Stimulated activated CD8-positive, alpha-beta memory T cell treated with anti-CD3 and anti-CD28 coated beads, Interleukin-7, amount 100 ng/mL, for 24 hours (primary cell): ENCODE results near the gene ERLEC1.
"Not testable (repeated sequence)": the region's sequence is repeated elsewhere in the genome, so short reads cannot be mapped to it uniquely, and the experiment has no call there.

ENCODE experiments used
- DNase-seq: peaks from one replicate; pipeline ENCODE4 v3.0.0-alpha.2; 2020; ENCODE audit warnings: low read depth

Gene ERLEC1

DNA sequence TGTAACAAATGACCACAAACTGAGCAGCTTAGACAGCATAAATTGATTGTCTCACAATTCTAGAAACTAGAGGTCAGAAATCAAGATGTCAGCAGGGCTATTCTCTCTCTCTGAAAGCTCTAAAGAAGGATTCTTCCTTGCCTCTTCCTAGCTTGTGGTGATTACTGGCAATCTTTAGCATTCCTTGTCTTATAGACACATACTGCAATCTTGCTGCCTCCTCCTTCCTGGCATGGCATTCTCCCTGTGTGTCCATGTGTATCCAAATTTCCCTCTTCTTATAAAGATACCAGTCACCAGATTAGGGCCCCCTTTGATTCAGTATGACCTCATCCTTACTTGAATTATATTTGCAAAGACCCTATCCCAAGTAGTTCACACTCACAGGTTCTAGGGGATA is 2.4 kb upstream of the ERLEC1 start:
- DNase-seq: no peak

DNA sequence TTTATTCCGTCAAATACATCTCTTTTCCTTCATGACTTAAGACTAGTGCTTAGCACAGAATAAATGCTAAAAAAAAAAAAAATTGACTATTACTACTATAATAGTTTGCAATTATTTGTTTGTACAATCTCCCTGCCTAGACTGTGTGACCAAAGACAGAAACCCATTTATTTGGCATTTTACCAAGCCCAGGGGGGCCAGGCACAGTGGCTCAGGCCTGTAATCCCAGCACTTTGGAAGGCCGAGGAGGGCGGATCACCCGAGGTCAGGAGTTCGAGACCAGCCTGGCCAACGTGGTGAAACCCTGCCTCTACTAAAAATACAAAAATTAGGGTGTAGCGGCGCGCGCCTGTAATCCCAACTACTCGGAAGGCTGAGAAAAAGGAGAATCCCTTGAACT is 1.5 kb upstream of the ERLEC1 start:
- DNase-seq: no peak

DNA sequence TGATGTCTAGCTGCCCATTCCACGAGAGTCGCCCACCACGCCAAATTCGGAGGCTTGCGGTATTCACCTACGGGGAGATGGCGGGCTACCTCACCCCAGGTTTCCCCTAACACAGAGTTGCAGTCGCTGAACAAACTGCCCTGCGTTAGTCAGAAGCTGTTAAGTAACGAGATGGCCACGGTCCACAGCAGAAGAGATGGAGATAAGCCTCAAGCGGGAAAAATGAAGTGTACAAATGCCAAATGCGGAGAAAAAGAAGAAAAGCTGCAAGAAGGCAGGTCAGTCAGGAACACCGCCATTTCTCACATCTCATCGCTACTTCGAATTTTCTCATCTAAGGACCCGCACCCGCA is 516 bp upstream of the ERLEC1 start:
- no peak for DNase-seq

DNA sequence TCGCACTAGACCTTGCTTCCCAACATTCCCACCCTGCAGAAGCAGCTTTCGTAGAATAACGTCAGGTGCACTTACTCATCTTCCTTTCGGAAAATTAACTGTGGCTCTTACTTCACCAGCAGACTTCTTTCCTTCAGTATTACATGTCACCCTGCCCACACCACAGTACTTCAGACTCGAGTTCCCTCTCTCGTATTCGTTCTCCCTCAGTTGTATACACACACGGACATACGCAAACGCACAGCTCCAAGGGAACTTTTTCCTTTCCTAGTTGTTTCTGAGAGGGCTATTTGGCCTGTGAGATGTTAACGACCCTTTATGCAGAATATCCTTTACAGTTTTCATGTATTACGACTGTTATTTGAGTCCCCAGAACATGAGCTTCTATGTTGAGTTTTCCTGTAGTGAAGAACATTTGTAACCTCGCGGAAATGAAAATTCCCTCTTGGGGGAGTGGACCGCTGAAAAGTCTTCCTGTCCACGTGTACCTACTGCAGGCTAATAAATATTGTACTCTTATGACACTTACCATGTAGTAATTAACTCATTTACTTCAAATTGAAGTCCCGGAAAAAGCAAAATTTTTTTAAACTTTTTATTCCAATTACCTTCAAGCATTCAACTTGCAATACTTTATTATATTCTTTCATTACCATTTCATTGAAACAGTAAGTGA is 908 bp downstream of the ERLEC1 start:
- no peak for DNase-seq

DNA sequence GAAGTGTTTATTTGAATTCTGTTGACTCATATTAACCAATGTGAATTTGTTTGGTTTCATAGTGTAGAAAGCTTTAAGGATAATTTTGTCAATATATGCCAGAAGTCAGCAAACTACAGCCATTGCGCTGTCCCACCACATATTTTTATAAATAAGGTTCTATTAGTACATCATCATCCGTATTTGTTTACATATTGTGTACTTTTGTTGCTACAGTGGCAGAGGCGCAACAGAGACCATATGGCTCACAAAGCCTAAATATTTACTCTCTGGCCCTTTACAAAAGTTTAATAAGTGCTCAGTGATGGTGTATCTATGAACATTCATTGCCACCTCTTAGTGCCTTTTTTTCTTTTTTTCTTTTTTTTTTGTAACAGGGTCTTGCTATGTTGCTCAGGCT is 6.4 kb downstream of the ERLEC1 start:
- DNase-seq: no peak

DNA sequence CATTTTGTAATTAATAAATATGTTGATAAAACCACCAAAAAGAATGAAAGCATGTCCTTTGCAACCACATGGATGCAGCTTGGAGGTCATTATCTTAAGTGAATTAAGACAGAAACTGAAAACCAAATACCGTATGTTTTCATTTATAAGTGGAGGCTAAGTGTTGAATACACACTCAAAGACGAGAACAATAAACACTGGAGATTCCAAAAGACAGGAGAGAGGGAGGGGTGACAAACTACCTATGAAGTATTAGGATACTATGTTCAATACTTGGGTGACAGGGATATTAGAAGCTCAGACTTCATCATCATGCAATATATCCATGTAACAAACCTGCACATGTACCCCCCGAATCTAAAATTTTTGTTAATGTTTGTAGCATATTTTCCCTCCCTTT is 7.0 kb downstream of the ERLEC1 start:
- no peak for DNase-seq

- DNase-seq: no peak
Measured at GRCh38 chr2:53801547-53801946, 14.7 kb downstream of the ERLEC1 start.

- DNase-seq: no peak
Measured at GRCh38 chr2:53802617-53803151, 15.8 kb downstream of the ERLEC1 start.

DNA sequence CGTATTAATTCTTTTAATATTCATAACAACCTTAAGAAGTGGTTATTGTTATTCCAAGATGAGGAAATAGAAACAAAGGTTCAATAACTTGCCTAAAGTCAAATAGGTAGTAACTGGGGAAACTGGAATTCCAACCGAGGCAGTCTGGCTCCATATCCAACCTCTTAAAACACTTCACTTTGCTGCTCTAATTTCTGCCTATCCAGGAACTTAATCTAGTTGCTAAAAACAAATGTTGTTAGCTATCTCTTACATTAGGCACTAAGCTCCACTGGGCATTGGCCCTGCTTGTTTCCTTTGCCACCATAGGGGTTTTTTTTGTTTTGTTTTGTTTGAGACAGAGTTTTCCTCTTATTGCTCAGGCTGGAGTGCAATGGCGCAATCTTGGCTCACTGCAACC is 24.8 kb downstream of the ERLEC1 start:
- DNase-seq: no peak

DNA sequence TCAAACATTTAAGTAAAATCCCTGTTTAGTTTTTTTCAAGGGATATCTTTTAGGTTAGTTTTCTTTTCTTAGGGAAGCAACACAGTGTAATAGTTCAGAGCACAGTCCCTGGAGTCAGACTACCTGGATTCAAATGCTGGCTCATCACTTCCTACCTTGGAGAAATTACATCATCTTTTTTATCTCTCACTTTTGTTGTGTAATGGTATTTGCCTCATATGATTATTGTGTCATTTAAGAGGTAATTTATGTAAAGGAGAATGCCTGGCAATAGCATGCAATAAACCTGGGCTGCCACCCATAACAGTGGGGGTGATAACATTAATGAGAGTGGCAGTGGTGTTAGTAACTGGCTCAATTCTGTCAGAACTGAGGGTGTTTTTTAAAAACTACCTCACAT is 26.3 kb downstream of the ERLEC1 start:
- no peak for DNase-seq

DNA sequence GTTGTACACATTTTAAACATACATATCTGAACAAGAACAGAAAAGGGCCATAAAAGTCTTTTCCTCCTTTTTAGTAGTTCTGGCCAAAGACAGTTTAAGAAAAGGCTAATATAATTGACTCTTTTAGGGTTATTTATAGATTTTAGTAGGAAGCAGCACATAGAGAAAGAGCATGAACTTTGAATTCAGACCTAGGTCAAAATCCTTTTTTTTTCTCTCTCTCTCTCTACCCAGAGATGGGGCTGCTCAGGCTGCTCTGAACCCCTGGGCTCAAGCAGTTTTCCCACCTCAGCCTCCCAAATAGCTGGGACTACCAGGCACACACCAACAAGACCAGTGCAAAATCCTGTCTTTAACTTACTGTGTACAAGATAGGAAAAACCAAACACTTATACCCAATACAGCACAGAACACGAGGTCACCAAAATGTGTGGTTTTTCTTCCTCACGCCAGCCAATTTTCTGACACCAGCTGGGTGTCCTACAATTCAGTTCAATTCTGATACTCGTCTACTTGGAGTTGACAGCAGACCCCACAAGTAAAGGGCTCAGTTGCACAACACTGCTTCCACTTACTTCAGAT is 32.1 kb downstream of the ERLEC1 start:
- no peak for DNase-seq

DNA sequence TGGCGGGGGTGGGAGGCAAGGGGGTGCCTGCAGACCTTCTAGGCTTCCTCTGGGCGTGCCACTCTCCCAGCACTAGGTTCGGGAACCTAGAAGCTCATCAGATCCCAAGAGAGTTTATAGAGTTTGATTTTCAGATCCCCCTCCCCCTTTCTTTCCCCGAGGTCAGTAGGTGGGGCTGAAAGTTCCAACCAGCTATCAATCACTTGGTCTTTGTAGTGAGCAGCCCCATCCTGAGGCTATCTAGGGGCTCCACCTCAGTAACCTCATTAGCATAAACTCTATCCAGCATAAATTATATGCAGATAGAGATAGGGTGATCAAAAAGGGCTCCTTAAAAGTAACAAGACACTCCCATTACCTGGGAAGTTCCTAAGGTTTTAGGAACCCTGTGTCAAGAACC is 32.8 kb downstream of the ERLEC1 start:
- no peak for DNase-seq

- DNase-seq: no peak
Measured at GRCh38 chr2:53820048-53820447, 33.2 kb downstream of the ERLEC1 start.

GRCh38 chr2:53820711-53821110 is 33.9 kb downstream of the ERLEC1 start:
- no peak for DNase-seq

DNA sequence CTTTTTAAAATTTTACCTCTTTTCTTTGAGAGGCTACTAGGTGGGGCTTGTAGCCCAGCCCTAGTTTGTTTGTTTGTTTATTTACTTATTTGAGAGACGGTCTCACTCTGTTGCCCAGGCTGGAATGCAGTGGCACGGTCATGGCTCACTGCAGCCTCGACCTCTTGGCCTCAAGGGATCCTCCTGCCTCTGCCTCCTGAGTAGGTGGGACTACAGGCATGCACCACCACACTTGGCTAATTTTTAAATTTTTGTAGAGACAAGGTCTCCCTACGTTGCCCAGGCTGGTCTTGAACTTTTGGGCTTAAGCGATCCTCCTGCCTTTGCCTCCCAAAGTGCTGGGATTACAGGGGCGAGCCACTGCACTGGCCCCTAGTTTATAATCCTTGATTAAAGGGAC is 35.0 kb downstream of the ERLEC1 start:
- no peak for DNase-seq

DNA sequence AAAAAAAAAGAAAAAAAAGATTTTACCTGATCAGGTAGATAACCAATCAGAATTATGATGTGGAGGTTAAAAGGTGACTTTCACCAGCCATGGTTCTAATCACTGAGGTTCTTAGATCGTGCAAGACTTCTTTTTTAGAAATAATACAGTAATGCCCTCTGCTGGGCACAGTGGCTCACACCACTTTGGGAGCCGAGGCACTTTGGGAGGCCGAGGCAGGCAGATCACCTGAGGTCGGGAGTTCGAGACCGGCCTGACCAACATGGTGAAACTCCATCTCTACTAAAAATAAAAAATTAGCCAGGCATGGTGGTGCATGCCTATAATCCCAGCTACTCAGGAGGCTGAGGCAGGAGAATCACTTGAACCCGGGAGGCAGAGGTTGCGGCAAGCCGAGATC is 36.8 kb downstream of the ERLEC1 start:
- not testable (repeated sequence) for DNase-seq

DNA sequence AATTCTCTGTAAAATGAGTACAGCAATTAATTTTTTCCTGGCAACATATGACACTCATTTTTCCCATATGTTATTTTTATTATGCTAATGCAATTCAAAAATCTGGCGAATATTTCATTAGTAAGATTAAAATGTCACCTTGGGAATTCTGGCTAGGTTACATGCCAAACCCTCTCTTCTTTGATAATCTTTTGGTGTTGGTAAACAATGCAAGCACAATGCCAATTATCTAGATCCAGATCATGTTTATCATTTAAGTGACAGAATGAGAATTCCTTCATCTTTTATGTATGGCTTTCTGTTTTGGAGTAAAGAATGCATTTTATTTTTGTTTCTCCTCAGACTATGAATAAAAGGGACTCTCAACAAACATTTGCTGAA is 39.2 kb downstream of the ERLEC1 start:
- DNase-seq: no peak

DNA sequence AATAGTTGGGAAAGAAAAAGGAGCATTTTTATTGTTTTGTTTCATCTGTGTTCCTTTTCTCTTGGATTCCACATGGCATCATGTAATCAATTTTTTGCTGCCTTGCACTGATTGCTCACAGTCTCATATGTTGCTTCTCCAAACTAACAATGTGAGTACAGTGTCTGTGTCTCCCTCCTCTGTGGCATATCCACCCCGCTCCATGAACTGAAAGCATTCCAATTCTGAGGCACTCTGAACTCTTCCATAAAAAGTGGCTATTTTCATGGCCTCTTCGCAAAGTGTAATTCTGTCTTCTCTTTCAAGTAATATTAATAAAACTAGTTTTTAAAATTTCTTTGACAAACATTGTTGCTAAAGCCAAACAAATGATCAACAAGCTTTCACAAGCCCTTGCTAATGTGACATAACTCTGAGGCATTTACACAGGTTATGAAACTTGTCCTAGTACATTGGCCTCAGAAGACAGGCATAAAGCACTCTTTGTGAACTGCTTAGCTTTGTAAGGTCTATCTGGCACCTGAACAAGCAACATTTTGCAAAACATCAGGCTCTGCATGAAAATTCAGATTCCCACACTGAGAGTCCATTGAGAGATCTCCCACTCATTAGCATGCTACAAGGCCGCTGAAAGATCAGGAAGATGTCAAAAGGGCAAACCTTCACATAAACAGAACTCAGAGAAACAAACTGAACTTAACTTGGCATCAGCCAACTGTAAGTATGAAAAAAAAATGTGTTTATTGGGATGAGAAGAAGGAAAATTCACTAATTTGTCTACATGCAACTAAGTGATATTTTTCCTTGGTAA is 39.9 kb downstream of the ERLEC1 start:
- DNase-seq: no peak

DNA sequence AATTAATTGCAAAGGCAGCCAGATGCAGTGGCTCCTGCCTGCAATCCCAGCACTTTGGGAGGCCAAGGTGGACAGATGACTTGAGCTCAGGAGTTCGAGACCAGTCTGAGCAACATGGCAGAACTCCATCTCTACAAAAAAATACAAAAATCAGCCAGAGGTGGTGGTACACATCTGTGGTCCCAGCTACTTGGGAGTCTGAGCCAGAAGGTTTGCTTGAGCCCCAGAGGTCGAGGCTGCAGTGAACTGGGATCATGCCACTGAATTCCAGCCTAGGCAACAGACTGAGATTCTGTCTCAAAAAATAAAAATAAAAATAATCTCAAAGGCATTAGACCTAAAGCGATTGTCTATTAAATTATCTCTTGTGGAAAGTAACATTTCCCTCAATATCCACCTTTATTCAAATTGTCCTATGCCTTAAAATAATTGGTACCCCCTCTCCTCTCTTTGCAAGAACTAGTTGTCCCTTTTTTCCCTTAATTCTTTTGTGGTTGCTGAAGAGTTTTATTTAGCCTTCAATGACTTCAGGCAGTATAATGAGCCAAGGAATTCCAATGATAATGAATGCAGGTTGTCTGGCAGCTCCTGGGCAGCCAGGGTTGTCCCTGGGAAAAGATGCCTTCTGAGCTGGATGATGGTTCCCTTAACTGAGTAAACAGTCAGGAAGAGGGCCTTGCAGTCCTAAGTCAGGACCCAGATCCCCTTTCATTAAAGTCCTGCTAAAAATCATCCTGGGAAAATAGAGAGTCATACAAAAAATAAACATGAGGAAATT is 40.7 kb downstream of the ERLEC1 start:
- no peak for DNase-seq

DNA sequence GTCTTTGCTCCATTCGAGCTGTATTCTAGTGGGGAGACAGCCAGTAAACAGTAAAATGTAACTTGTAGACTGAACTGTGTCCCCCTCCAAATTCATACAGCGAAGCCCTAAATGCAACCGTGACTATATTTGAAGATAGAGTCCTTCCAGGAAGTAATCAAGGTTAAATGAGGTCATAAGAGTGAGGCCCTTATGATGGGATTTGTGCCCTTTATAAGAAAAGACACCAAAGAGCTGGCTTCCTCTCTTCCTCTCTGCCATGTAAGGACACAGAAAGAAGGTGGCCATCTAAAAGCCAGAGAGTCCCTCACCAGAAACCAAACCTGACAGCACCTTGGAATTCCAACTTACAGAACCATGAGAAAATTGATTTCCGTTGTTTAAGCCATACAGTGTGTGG is 41.5 kb downstream of the ERLEC1 start:
- no peak for DNase-seq

DNA sequence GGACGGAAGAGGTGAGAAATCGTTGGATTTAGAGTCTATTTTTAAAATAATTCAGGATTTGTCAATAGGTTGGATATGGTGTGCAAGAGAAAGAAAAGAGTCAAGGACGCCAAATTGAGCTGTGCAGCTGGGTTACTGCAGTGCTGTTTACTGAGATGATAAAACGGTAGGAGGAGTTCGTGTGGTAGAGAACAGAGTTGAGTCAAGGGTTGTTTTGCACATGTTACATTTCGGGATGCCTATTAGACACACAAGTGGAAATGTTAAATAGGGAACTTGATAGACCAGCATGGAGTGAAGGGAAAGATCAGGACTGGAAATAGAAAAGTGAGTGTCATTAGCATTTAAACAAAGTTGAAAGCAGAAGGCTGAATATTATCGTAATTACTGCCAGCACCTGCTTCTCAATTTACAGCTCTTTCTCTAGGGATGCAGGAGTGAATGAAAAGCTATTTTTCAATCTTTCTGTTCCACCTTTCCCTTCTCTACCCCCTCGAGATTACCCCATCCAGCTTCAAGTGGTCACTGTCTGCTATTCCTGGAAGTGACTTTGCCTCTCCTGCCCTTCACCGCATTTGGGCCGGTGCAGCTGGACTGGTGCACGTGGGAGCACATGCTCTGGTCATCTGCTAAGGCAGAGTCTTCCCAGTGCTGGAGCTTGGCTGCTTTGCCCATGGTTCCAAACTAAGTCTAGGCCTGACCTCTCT is 42.6 kb downstream of the ERLEC1 start:
- no peak for DNase-seq

DNA sequence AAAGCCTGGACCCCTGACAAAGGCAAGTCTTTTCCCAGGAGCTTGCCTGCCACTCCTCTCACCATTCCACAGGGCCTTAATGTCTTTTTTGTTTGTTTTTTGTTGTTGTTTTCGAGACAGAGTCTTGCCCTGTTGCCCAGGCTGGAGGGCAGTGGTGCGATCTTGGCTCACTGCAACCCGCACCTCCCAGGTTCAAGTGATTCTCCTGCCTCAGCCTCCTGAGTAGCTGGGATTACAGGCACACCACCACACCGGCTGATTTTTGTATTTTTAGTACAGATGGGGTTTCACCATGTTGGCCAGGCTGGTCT is 43.1 kb downstream of the ERLEC1 start:
- DNase-seq: not testable (repeated sequence)
